Measurements from ENCODE around the gene TBRG4.

TBRG4 gene

GRCh38 chr7:45057878-45058277 is 53.6 kb downstream of the TBRG4 start:
- H4K20me1 ChIP-seq (ENCODE audit: control insufficient read depth, insufficient read depth, low read depth, low read length): peaks cover 22% of the 10 kb centered on the region
- H3K79me2 ChIP-seq (ENCODE audit: control insufficient read depth, low read length): peaks cover 98% of the 10 kb centered on the region
- H3K27me3 ChIP-seq (ENCODE audit: control insufficient read depth, low read length): no peaks in the 10 kb centered on the region
- no peaks in the 10 kb centered on the region for H3K9me2 ChIP-seq (replicated peaks; ENCODE audit: control insufficient read depth, low read length)
- H3K4me2 ChIP-seq (ENCODE audit: low read length): no peak overlapping the region
- H3K36me3 ChIP-seq (ENCODE audit: control insufficient read depth, low read length): peaks cover 68% of the 10 kb centered on the region
- no peak overlapping the region for H3K4me3 ChIP-seq (ENCODE audit: low read length)
- H3K9me3 ChIP-seq (ENCODE audit: control insufficient read depth, insufficient read depth, low read length): no peaks in the 10 kb centered on the region
- TF ChIP-seq EZH2phosphoT487 (IDR thresholded peaks at IDR 0.05; ENCODE audit: borderline replicate concordance, low read length): no peak
- no peak for TF ChIP-seq CTCF (IDR thresholded peaks at IDR 0.05; ENCODE audit: low read depth, low read length, poor library complexity, severe bottlenecking)
- peaks cover 18% of the 10 kb centered on the region for H3K4me1 ChIP-seq (ENCODE audit: control insufficient read depth, low read length)
- H3F3A ChIP-seq (ENCODE audit: control insufficient read depth, insufficient read depth): peaks cover 3% of the 10 kb centered on the region; the same call in 1 of the 2 replicates
- no peak overlapping the region for H3K27ac ChIP-seq (ENCODE audit: low read depth, low read length)

- H3K9me2 ChIP-seq (replicated peaks; ENCODE audit: control insufficient read depth, low read length): no peaks in the 10 kb centered on the region
- H3K79me2 ChIP-seq (ENCODE audit: control insufficient read depth, low read length): peaks cover 91% of the 10 kb centered on the region
- H3K27ac ChIP-seq (ENCODE audit: low read depth, low read length): no peak overlapping the region
- peaks cover 3% of the 10 kb centered on the region; the same call in 1 of the 2 replicates for H3F3A ChIP-seq (ENCODE audit: control insufficient read depth, insufficient read depth)
- H3K4me2 ChIP-seq (ENCODE audit: low read length): no peak overlapping the region
- peaks cover 13% of the 10 kb centered on the region for H4K20me1 ChIP-seq (ENCODE audit: control insufficient read depth, insufficient read depth, low read depth, low read length)
- H3K27me3 ChIP-seq (ENCODE audit: control insufficient read depth, low read length): no peaks in the 10 kb centered on the region
- peaks cover 62% of the 10 kb centered on the region for H3K36me3 ChIP-seq (ENCODE audit: control insufficient read depth, low read length)
- no peaks in the 10 kb centered on the region for H3K9me3 ChIP-seq (ENCODE audit: control insufficient read depth, insufficient read depth, low read length)
- peaks cover 7% of the 10 kb centered on the region for H3K4me1 ChIP-seq (ENCODE audit: control insufficient read depth, low read length)
- TF ChIP-seq EZH2phosphoT487 (IDR thresholded peaks at IDR 0.05; ENCODE audit: borderline replicate concordance, low read length) (no peak), CTCF (IDR thresholded peaks at IDR 0.05; ENCODE audit: low read depth, low read length, poor library complexity, severe bottlenecking) (no peak)
- H3K4me3 ChIP-seq (ENCODE audit: low read length): no peak overlapping the region
These were observed 55.8 kb downstream of the TBRG4 start for GRCh38 chr7:45055594-45056219.

GRCh38 chr7:45055016-45055415 is 56.5 kb downstream of the TBRG4 start:
- H3K4me2 ChIP-seq (ENCODE audit: low read length): no peak overlapping the region
- H3K9me2 ChIP-seq (replicated peaks; ENCODE audit: control insufficient read depth, low read length): no peaks in the 10 kb centered on the region
- peaks cover 62% of the 10 kb centered on the region for H3K36me3 ChIP-seq (ENCODE audit: control insufficient read depth, low read length)
- H3K79me2 ChIP-seq (ENCODE audit: control insufficient read depth, low read length): peaks cover 91% of the 10 kb centered on the region
- H3K27ac ChIP-seq (ENCODE audit: low read depth, low read length): no peak overlapping the region
- H3K9me3 ChIP-seq (ENCODE audit: control insufficient read depth, insufficient read depth, low read length): no peaks in the 10 kb centered on the region
- H3K27me3 ChIP-seq (ENCODE audit: control insufficient read depth, low read length): no peaks in the 10 kb centered on the region
- no peak overlapping the region for H3K4me3 ChIP-seq (ENCODE audit: low read length)
- peaks cover 8% of the 10 kb centered on the region for H3K4me1 ChIP-seq (ENCODE audit: control insufficient read depth, low read length)
- H3F3A ChIP-seq (ENCODE audit: control insufficient read depth, insufficient read depth): peaks cover under 1% of the 10 kb centered on the region; the same call in 1 of the 2 replicates
- H4K20me1 ChIP-seq (ENCODE audit: control insufficient read depth, insufficient read depth, low read depth, low read length): peaks cover 9% of the 10 kb centered on the region; the same call in 1 of the 2 replicates
- TF ChIP-seq EZH2phosphoT487 (IDR thresholded peaks at IDR 0.05; ENCODE audit: borderline replicate concordance, low read length): no peak

GRCh38 chr7:45054442-45054841 is 57.1 kb downstream of the TBRG4 start:
- TF ChIP-seq CTCF (IDR thresholded peaks at IDR 0.05; ENCODE audit: low read depth, low read length, poor library complexity, severe bottlenecking) (no peak), EZH2phosphoT487 (IDR thresholded peaks at IDR 0.05; ENCODE audit: borderline replicate concordance, low read length) (no peak)
- Histone ChIP-seq H3K4me1 (ENCODE audit: control insufficient read depth, low read length) (peaks cover 11% of the 10 kb centered on the region), H3K9me2 (replicated peaks; ENCODE audit: control insufficient read depth, low read length) (no peaks in the 10 kb centered on the region), H3K79me2 (ENCODE audit: control insufficient read depth, low read length) (peaks cover 87% of the 10 kb centered on the region), H3K4me3 (ENCODE audit: low read length) (no peak overlapping the region), H3K4me2 (ENCODE audit: low read length) (no peak overlapping the region), H3F3A (ENCODE audit: control insufficient read depth, insufficient read depth) (peaks cover 4% of the 10 kb centered on the region; the same call in 1 of the 2 replicates), H3K9me3 (ENCODE audit: control insufficient read depth, insufficient read depth, low read length) (no peaks in the 10 kb centered on the region), H3K27ac (ENCODE audit: low read depth, low read length) (no peak overlapping the region), H3K36me3 (ENCODE audit: control insufficient read depth, low read length) (peaks cover 65% of the 10 kb centered on the region), H3K27me3 (ENCODE audit: control insufficient read depth, low read length) (no peaks in the 10 kb centered on the region), H4K20me1 (ENCODE audit: control insufficient read depth, insufficient read depth, low read depth, low read length) (peaks cover 10% of the 10 kb centered on the region; the same call in 1 of the 2 replicates)
